ENCODE data around the gene LRRC55.

DNA sequence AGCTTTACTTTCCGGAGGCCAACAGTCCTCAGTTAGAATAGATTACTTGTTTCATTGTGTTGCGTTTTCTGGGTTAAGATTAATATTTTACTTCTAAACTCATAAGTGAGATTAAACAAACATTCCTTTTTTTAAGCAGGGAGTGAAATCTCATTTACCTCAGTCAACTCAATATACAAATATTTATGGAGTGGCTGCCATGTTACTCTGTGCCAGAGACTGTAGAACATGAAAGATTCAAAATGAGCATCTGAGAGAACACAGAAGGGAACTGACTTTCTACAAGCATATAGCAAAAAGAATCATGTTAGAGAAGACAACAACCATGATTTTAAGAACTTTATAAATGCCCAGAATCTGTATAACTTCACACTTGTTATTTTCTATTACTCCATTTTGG lies 3.4 kb upstream of the LRRC55 start:
- TF ChIP-seq, protein P1, sequence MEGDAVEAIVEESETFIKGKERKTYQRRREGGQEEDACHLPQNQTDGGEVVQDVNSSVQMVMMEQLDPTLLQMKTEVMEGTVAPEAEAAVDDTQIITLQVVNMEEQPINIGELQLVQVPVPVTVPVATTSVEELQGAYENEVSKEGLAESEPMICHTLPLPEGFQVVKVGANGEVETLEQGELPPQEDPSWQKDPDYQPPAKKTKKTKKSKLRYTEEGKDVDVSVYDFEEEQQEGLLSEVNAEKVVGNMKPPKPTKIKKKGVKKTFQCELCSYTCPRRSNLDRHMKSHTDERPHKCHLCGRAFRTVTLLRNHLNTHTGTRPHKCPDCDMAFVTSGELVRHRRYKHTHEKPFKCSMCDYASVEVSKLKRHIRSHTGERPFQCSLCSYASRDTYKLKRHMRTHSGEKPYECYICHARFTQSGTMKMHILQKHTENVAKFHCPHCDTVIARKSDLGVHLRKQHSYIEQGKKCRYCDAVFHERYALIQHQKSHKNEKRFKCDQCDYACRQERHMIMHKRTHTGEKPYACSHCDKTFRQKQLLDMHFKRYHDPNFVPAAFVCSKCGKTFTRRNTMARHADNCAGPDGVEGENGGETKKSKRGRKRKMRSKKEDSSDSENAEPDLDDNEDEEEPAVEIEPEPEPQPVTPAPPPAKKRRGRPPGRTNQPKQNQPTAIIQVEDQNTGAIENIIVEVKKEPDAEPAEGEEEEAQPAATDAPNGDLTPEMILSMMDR (IDR thresholded peaks at IDR 0.05): no peak
- TF ChIP-seq POLR2AphosphoS5 (IDR thresholded peaks at IDR 0.05) (no peak), EP300 (IDR thresholded peaks at IDR 0.05) (no peak), POLR2A (IDR thresholded peaks at IDR 0.05) (no peak)

All from upper lobe of left lung (tissue), 4 donors.